T-helper 17 cell (primary cell): ENCODE data around the gene CDR2L. TPM values are rescaled to one million over a fixed set of nuclear protein-coding genes. Genes with fewer than 3 reads are reported as not detected.
A peak's percentile ranks its signal among the peaks of the same experiment; 100 is the strongest.
"Not testable (repeated sequence)": the region's sequence is repeated elsewhere in the genome, so short reads cannot be mapped to it uniquely, and the experiment has no call there.

Experiments used
- ATAC-seq: fragments of 150-1000 bp; cut with Tn5 transposase; 2 replicates; pipeline ENCODE4 v1.10.0; 2021; ENCODE audit warnings: mild to moderate bottlenecking, moderate library complexity
- DNase-seq, 3 donors: peaks; one replicate each; pipeline versions ENCODE4 v3.0.0 to v3.0.0-alpha.2; 2020 to 2021
- H3K9me3 ChIP-seq: one replicate; pipeline ENCODE4 v1.7.0; 2013; ENCODE audit warnings: low read length, mild to moderate bottlenecking; ENCODE audit not compliant: control insufficient read depth, poor library complexity, severe bottlenecking
- H3K27ac Mint-ChIP-seq: one replicate; pipeline ENCODE4 v1.8.0; 2022; ENCODE audit warnings: mild to moderate bottlenecking, moderate library complexity, mixed read lengths
- H3K27me3 Mint-ChIP-seq: one replicate; pipeline ENCODE4 v1.8.0; 2022; ENCODE audit warnings: mixed read lengths
- H3K36me3 Mint-ChIP-seq: one replicate; pipeline ENCODE4 v1.8.0; 2022; ENCODE audit warnings: low read depth, mixed read lengths
- H3K4me1 Mint-ChIP-seq: one replicate; pipeline ENCODE4 v1.8.0; 2022; ENCODE audit warnings: mild to moderate bottlenecking, mixed read lengths
- H3K4me3 Mint-ChIP-seq: one replicate; pipeline ENCODE4 v1.8.0; 2022; ENCODE audit warnings: mild to moderate bottlenecking, moderate library complexity, mixed read lengths
- total RNA-seq, 4 donors: library from RNA in 2 of 4; stranded (reverse) in 2 of 4; gene quantifications; one replicate each; pipeline ENCODE4 v1.2.3 and lab custom pipeline; 2022 to 2026

Gene CDR2L
- total RNA-seq, 2 donors from 2014 or later: 0.86 TPM; not detected in 1

DNA sequence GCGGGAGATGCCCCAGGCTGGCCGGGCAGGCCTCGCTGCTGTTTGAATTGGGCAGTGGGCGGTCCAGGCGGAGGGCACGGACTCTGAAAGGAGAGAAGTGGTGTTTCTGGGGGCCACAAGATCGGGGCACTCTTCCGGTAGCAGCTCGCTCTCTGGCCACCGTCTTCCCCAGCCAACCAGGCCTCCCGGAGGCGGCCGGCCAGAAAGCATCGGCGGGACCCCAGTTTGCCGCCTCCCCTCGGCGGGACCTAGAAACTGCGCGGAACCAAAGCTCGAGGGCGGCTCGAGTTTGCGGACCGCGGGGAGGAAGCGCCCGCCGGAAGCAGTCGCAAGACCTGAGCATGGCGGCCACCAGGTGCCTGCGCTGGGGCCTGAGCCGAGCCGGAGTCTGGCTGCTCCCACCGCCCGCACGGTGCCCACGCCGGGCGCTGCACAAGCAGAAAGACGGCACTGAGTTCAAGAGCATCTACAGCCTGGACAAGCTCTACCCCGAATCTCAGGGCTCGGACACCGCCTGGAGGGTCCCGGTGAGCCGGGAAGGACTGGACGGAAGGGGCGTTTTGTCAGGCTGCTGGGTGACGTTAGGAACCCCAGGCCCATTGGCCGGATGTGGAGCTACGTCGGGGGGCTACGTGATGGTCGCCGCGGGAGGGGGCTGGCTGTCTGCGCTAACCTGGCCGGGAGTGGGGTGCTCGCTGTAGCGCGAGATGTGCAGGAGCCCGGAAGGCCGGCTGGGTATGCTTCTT is 25.1 kb downstream of the CDR2L start, which contains the start of gene MRPL58:
TSS of gene MRPL58 (plus strand) at position 325 of the 746 bp plus-strand sequence. CDS start at position 342, 17 bp downstream.
- ATAC-seq (peak; percentile 97), DNase-seq (peak; percentile 62 to 69 (median 63))
- Mint-ChIP-seq H3K27ac (peak within 1 kb of the TSS; percentile 88), H3K4me3 (peak within 1 kb of the TSS; percentile 95), H3K27me3 (no peaks in the 10 kb centered on the region), H3K36me3 (peaks cover 7% of the 10 kb centered on the region), H3K4me1 (peaks cover 23% of the 10 kb centered on the region)
- no peaks in the 10 kb centered on the region for H3K9me3 ChIP-seq

DNA sequence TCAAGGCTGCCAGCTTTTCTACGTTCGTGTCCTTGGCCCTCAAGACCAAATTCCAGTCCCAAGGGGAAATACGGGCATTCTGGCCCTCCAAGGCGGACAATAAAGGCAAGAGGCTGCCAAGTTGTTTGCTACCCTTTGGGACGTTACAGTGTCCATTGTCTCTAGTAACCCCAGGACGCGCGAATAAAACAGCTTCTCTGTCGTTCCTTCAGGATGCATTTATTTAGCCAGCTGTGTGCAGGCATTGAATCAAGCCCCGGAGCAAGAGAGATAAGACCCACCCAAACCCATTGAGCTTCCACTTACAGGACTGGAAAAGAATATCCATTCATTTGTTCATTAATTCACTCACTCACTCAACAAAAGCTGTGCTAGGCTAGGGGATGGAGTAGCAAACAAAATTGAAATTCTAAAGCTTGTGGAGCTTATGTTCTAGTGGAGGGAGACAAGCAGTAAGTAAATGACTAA is 25.7 kb downstream of the CDR2L start:
- ATAC-seq (no peak), DNase-seq (no peak)
- H3K9me3 ChIP-seq: no peaks in the 10 kb centered on the region
- Mint-ChIP-seq H3K4me3 (peak overlapping the region; percentile 95), H3K27ac (peak overlapping the region; percentile 88), H3K36me3 (peaks cover 7% of the 10 kb centered on the region), H3K27me3 (no peaks in the 10 kb centered on the region), H3K4me1 (peaks cover 23% of the 10 kb centered on the region)

GRCh38 chr17:75019146-75019545 is 31.7 kb downstream of the CDR2L start:
- H3K27me3 Mint-ChIP-seq: no peaks in the 10 kb centered on the region
- H3K9me3 ChIP-seq: no peaks in the 10 kb centered on the region
- H3K27ac Mint-ChIP-seq: no peak overlapping the region
- DNase-seq (no peak), ATAC-seq (no peak)
- no peak overlapping the region for H3K4me3 Mint-ChIP-seq
- peaks cover 12% of the 10 kb centered on the region for H3K36me3 Mint-ChIP-seq
- H3K4me1 Mint-ChIP-seq: peaks cover 15% of the 10 kb centered on the region

- no peaks in the 10 kb centered on the region for H3K9me3 ChIP-seq
- Mint-ChIP-seq H3K27me3 (no peaks in the 10 kb centered on the region), H3K4me1 (peaks cover 14% of the 10 kb centered on the region), H3K4me3 (no peak overlapping the region), H3K36me3 (peaks cover 11% of the 10 kb centered on the region), H3K27ac (no peak overlapping the region)
- ATAC-seq (no peak), DNase-seq (no peak)
These were observed 32.3 kb downstream of the CDR2L start for GRCh38 chr17:75019710-75020109.

GRCh38 chr17:75020331-75021110 is 33.1 kb downstream of the CDR2L start:
- Mint-ChIP-seq H3K27ac (no peak overlapping the region), H3K4me3 (no peak overlapping the region), H3K4me1 (peaks cover 10% of the 10 kb centered on the region), H3K36me3 (peaks cover 7% of the 10 kb centered on the region), H3K27me3 (no peaks in the 10 kb centered on the region)
- DNase-seq (no peak), ATAC-seq (no peak)
- H3K9me3 ChIP-seq: no peaks in the 10 kb centered on the region

- no peak for DNase-seq
- peaks cover 3% of the 10 kb centered on the region for H3K36me3 Mint-ChIP-seq
- peaks cover 11% of the 10 kb centered on the region for H3K4me1 Mint-ChIP-seq
- H3K4me3 Mint-ChIP-seq: peak overlapping the region; percentile 64
- ATAC-seq: peak; percentile 54
- H3K27me3 Mint-ChIP-seq: no peaks in the 10 kb centered on the region
- peak overlapping the region; percentile 21 for H3K27ac Mint-ChIP-seq
- no peaks in the 10 kb centered on the region for H3K9me3 ChIP-seq
These were observed 37.4 kb downstream of the CDR2L start for GRCh38 chr17:75024686-75025397.

GRCh38 chr17:75025398-75025734 is 37.9 kb downstream of the CDR2L start:
- ATAC-seq, H3K36me3 Mint-ChIP-seq, H3K27me3 Mint-ChIP-seq, DNase-seq, H3K9me3 ChIP-seq: not testable (repeated sequence)
- peak overlapping the region; percentile 64 for H3K4me3 Mint-ChIP-seq
- H3K4me1 Mint-ChIP-seq: peaks cover 11% of the 10 kb centered on the region
- peak overlapping the region; percentile 21 for H3K27ac Mint-ChIP-seq

DNA sequence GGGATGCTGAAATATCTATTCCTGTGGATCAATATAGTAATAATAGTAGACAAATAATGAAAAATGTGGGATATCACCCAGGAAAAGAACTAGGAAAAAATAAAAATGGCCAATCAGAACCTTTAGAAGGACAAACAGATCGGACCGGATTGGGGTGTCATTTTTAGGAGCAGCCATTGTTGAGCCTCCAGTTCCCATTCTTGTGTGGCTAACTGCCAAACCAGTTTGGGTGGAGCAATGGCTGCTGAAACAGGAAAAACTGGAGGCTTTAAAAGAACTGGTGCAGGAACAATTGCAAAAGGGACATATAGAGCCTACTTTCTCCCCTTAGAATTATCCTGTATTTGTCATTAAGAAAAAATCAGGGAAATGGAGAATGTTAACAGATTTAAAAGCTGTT is 39.2 kb downstream of the CDR2L start:
- not testable (repeated sequence) for DNase-seq, H3K36me3 Mint-ChIP-seq, H3K4me3 Mint-ChIP-seq, H3K9me3 ChIP-seq, H3K27ac Mint-ChIP-seq, ATAC-seq, H3K27me3 Mint-ChIP-seq
- peaks cover 14% of the 10 kb centered on the region for H3K4me1 Mint-ChIP-seq

DNA sequence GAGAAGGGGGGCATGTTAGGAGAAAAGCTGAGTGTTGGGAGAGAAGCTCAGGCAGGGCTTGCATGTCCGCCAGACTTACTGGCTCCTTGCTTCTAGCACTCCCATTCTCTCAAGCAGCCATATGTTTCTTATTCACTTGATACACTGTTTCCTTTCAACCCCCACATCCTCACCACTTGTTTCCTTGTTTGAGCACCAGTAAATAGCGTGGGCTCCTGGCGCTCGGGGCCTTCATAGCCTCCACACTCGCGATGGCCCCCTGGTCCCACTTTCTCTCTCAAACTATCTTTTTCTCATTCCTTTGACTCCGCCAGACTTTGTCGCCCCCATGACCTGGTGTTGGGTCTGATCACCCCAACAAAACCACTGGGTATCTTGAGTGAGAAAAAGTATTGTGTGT is 42.7 kb downstream of the CDR2L start:
- DNase-seq (no peak), ATAC-seq (no peak)
- Mint-ChIP-seq H3K36me3 (no peaks in the 10 kb centered on the region), H3K27me3 (no peaks in the 10 kb centered on the region), H3K4me1 (peaks cover 38% of the 10 kb centered on the region), H3K4me3 (no peak overlapping the region), H3K27ac (no peak overlapping the region)
- no peaks in the 10 kb centered on the region for H3K9me3 ChIP-seq

- peak overlapping the region; percentile 95 for H3K27ac Mint-ChIP-seq
- H3K27me3 Mint-ChIP-seq: no peaks in the 10 kb centered on the region
- peak; percentile 42 for ATAC-seq
- peaks cover 41% of the 10 kb centered on the region for H3K4me1 Mint-ChIP-seq
- no peaks in the 10 kb centered on the region for H3K9me3 ChIP-seq
- no peaks in the 10 kb centered on the region for H3K36me3 Mint-ChIP-seq
- peak; percentile 26 to 34 (median 30) for DNase-seq
- peak overlapping the region; percentile 89 for H3K4me3 Mint-ChIP-seq
These were observed 44.7 kb downstream of the CDR2L start for GRCh38 chr17:75031972-75032719.

- H3K27me3 Mint-ChIP-seq: no peaks in the 10 kb centered on the region
- H3K4me3 Mint-ChIP-seq: peak overlapping the region; percentile 89
- no peaks in the 10 kb centered on the region for H3K9me3 ChIP-seq
- H3K4me1 Mint-ChIP-seq: peaks cover 41% of the 10 kb centered on the region
- no peaks in the 10 kb centered on the region for H3K36me3 Mint-ChIP-seq
- peak overlapping the region; percentile 95 for H3K27ac Mint-ChIP-seq
- ATAC-seq (peak; percentile 3), DNase-seq (no peak)
These were observed 45.4 kb downstream of the CDR2L start for GRCh38 chr17:75032720-75033280.
